Measurements from ENCODE around the gene ACSF3.

Gene ACSF3

DNA sequence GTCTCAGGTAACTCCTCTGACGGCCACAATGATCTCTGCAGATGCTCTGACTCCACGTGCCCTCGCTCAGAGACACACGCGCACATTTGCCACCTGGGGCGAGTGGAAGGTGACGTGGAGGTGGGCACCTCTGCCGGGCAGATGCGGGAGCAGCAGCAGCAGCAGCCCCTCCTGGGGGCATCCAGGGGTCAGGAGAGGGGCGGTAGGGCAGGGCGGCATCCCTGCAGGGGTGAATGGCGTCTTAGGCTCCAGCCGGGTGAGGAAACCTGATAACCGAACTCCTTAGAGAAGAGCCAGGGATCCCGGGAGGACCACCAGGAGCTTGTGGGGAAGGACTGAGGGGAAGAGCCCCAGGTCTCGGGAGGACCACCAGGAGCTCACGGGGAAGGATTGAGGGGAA is 43.3 kb downstream of the ACSF3 start:
- no peak for TF ChIP-seq MYC (IDR thresholded peaks at IDR 0.05; ENCODE audit: low read depth, low read length)
- TF ChIP-seq, protein P1, sequence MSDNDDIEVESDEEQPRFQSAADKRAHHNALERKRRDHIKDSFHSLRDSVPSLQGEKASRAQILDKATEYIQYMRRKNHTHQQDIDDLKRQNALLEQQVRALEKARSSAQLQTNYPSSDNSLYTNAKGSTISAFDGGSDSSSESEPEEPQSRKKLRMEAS (IDR thresholded peaks at IDR 0.05; ENCODE audit: low read depth, low read length): no peak
- TF ChIP-seq, protein P2, sequence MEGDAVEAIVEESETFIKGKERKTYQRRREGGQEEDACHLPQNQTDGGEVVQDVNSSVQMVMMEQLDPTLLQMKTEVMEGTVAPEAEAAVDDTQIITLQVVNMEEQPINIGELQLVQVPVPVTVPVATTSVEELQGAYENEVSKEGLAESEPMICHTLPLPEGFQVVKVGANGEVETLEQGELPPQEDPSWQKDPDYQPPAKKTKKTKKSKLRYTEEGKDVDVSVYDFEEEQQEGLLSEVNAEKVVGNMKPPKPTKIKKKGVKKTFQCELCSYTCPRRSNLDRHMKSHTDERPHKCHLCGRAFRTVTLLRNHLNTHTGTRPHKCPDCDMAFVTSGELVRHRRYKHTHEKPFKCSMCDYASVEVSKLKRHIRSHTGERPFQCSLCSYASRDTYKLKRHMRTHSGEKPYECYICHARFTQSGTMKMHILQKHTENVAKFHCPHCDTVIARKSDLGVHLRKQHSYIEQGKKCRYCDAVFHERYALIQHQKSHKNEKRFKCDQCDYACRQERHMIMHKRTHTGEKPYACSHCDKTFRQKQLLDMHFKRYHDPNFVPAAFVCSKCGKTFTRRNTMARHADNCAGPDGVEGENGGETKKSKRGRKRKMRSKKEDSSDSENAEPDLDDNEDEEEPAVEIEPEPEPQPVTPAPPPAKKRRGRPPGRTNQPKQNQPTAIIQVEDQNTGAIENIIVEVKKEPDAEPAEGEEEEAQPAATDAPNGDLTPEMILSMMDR (IDR thresholded peaks at IDR 0.05; ENCODE audit: low read depth, low read length): no peak
- TF ChIP-seq POLR2A (IDR thresholded peaks at IDR 0.05; ENCODE audit: extremely low read depth, insufficient read length): no peak
- DNase-seq (ENCODE audit: low read depth): no peak
- no peak overlapping the region for H3K4me3 ChIP-seq (ENCODE audit: low read depth, low read length)

DNA sequence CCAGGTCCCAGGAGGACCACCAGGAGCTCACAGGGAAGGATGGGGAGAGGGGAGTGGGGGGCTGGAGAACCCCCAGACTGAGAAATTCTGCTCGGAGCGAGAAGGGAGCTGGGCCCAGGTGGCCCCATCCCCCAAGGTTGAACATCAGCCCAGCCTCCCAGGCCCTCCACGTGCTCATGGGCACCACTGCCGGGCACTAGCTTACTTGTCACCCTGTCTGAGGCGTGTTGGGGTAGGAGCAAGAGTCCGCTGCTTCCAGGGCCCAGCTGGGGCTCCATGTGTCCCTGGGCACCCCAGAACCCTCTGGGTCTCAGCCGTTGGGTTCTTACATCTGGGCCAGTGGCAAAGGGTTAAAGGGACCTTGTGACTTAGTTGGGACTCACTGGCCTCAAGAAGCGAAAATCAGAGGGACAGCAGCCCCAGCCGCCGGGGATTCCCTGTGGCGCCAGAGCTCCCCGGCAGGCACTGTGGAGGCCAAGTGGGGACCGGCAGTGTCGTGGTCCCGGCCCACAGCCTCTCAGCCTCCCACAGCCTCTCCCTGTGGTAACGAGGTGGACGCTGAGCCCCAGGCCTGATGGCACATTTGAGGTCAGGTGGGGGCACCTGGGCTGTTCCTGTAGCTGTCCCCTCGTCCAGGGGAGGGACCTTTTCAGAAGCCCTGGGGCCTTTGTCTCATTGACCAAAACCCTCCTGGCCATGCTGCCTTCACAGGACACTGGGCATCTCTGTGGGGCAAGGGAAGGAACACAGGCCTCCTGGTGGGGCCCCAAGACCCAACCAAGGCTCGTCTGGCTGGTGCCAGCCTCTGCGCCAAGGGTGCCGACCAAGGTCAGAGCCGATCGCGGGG is 44.2 kb downstream of the ACSF3 start:
- TF ChIP-seq MYC (IDR thresholded peaks at IDR 0.05; ENCODE audit: low read depth, low read length) (no peak), POLR2A (IDR thresholded peaks at IDR 0.05; ENCODE audit: extremely low read depth, insufficient read length) (no peak)
- TF ChIP-seq, protein P2 (IDR thresholded peaks at IDR 0.05; ENCODE audit: low read depth, low read length): no peak
- TF ChIP-seq, protein P1 (IDR thresholded peaks at IDR 0.05; ENCODE audit: low read depth, low read length): no peak
- no peak overlapping the region for H3K4me3 ChIP-seq (ENCODE audit: low read depth, low read length)
- DNase-seq (ENCODE audit: low read depth): no peak

DNA sequence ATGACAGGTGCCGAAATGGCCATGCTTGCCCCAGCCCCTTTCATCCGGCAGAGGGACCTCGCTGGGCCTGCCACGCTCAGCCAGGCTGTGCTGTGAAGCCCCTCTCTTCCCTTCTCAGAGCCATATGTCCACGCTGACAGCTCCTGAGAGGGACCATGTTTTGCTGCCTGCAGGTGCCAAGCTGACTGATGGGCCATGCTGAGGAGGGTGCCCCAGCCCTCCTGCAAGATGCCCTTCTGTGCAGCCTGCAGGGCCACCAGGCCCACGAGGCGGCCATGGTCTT is 44.8 kb downstream of the ACSF3 start:
- no peak for TF ChIP-seq POLR2A (IDR thresholded peaks at IDR 0.05; ENCODE audit: extremely low read depth, insufficient read length)
- TF ChIP-seq, protein P2 (IDR thresholded peaks at IDR 0.05; ENCODE audit: low read depth, low read length): no peak
- TF ChIP-seq, protein P1 (IDR thresholded peaks at IDR 0.05; ENCODE audit: low read depth, low read length): no peak
- no peak overlapping the region for H3K4me3 ChIP-seq (ENCODE audit: low read depth, low read length)
- DNase-seq (ENCODE audit: low read depth): no peak

DNA sequence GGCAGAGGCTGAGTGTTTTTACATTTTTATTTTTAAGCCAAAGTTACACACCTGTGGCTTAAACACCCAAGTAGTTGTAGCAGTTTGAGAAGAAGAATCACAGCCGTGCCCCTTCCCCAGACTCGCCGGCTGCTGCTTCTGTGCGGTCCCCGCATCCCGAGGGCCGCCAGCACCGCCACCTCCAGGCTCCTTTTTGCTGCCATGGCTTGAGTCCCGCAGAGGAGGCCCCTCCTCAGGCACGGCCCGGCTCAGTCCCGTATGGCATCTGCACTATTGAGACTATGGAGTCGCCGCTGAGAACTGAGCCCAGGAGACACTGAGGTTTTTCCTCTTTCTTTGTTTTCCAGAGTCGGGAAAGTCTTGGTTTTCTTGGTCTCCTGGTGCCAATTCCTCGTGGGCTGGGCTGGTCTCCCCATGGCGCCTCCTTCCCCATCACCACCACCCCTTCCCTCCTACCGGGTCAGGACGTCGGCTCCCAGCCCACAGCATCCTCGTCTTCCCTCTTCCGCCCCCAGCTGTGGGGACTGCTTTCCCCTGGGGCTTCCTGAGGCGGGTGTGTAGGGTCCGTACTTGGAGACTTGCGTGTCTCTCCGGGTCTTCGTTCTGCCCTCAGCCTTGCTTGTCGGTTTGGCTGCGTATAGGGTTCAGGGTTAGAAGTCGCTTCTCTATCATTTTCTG is 45.3 kb downstream of the ACSF3 start:
- TF ChIP-seq, protein P2 (IDR thresholded peaks at IDR 0.05; ENCODE audit: low read depth, low read length): no peak
- TF ChIP-seq MYC (IDR thresholded peaks at IDR 0.05; ENCODE audit: low read depth, low read length): no peak
- TF ChIP-seq, protein P1 (IDR thresholded peaks at IDR 0.05; ENCODE audit: low read depth, low read length): no peak
- TF ChIP-seq POLR2A (IDR thresholded peaks at IDR 0.05; ENCODE audit: extremely low read depth, insufficient read length): no peak
- no peak overlapping the region for H3K4me3 ChIP-seq (ENCODE audit: low read depth, low read length)
- DNase-seq (ENCODE audit: low read depth): no peak

DNA sequence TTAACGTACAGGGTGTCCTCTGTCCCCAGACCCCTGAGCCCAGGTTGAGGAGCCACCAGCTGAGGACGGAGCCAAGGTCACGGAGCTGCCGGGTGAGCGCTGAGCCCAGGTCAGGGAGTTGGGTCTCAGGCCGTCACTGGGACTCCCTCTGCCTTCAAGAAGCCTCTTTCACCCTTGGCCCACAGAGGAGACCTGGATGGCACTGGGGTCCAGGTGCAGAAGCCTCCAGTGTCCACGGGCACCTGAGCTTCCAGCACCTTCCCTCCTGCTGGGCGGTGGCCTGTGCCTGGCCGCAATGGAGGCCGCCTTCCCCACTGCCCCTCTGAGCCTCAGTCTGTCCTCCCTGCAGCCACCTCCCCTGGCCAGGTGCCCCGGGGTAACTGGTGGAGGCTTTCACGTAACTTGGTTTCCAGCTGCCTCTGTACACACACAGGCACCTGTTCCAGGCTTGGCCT is 46.3 kb downstream of the ACSF3 start:
- DNase-seq (ENCODE audit: low read depth): no peak
- H3K4me3 ChIP-seq (ENCODE audit: low read depth, low read length): no peak overlapping the region
- TF ChIP-seq, protein P1 (IDR thresholded peaks at IDR 0.05; ENCODE audit: low read depth, low read length): no peak
- no peak for TF ChIP-seq POLR2A (IDR thresholded peaks at IDR 0.05; ENCODE audit: extremely low read depth, insufficient read length)

DNA sequence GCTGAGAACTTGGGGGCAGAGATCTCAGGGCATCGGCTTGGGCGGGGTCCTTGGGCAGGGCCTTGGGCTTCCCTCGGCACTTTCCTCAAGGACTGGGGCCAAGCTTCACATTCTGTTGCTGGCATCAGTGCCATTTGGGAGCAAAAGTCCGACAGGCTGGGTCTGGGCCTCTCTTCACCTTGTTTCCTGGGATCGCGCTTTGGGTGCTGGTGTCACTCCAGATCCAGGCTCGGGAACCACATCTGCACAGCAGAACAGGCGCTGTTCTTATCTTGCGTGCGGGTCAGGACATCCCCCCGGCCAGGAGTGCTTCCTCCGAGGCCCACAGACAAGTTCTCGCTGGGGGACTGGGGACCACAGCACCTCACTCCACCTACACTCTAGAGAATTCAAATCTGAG is 46.7 kb downstream of the ACSF3 start:
- no peak overlapping the region for H3K4me3 ChIP-seq (ENCODE audit: low read depth, low read length)
- DNase-seq (ENCODE audit: low read depth): no peak
- TF ChIP-seq, protein P1 (IDR thresholded peaks at IDR 0.05; ENCODE audit: low read depth, low read length): no peak
- no peak for TF ChIP-seq POLR2A (IDR thresholded peaks at IDR 0.05; ENCODE audit: extremely low read depth, insufficient read length)
